Activated T-cell treated with anti-CD3 and anti-CD28 coated beads, Interleukin-2, amount 50 U/mL, for 24 hours (primary cell): ENCODE data around the gene DCAF12.

Source experiments
- DNase-seq: peaks from one replicate; pipeline ENCODE4 v3.0.0-alpha.2; 2020
- H3K27ac Mint-ChIP-seq: 2 replicates; pipeline ENCODE4 v1.8.0; 2020; ENCODE audit warnings: mild to moderate bottlenecking, mixed read lengths
- H3K27me3 Mint-ChIP-seq: 2 replicates; pipeline ENCODE4 v1.8.0; 2020; ENCODE audit warnings: mixed read lengths
- H3K36me3 Mint-ChIP-seq: 2 replicates; pipeline ENCODE4 v1.8.0; 2020; ENCODE audit warnings: low read depth, mixed read lengths
- H3K4me1 Mint-ChIP-seq: 2 replicates; pipeline ENCODE4 v1.8.0; 2020; ENCODE audit warnings: low read depth, mixed read lengths
- H3K4me3 Mint-ChIP-seq: 2 replicates; pipeline ENCODE4 v1.8.0; 2020; ENCODE audit warnings: mild to moderate bottlenecking, moderate library complexity, mixed read lengths
- H3K9me3 Mint-ChIP-seq: 2 replicates; pipeline ENCODE4 v1.8.0; 2020; ENCODE audit warnings: mixed read lengths

DCAF12 gene

GRCh38 chr9:34098307-34098706 lies 28.2 kb downstream of the DCAF12 start:
- DNase-seq: no peak
- Mint-ChIP-seq H3K4me3 (no peak overlapping the region), H3K27ac (no peak overlapping the region), H3K36me3 (peaks cover 79% of the 10 kb centered on the region), H3K9me3 (no peaks in the 10 kb centered on the region), H3K27me3 (no peaks in the 10 kb centered on the region), H3K4me1 (no peaks in the 10 kb centered on the region)

- H3K27me3 Mint-ChIP-seq: no peaks in the 10 kb centered on the region
- peak overlapping the region; percentile 75 for H3K27ac Mint-ChIP-seq
- H3K4me1 Mint-ChIP-seq: peaks cover 4% of the 10 kb centered on the region
- no peaks in the 10 kb centered on the region for H3K9me3 Mint-ChIP-seq
- H3K4me3 Mint-ChIP-seq: no peak overlapping the region
- DNase-seq: no peak
- H3K36me3 Mint-ChIP-seq: peaks cover 79% of the 10 kb centered on the region
Measured at GRCh38 chr9:34097865-34098264, 28.6 kb downstream of the DCAF12 start.

DNA sequence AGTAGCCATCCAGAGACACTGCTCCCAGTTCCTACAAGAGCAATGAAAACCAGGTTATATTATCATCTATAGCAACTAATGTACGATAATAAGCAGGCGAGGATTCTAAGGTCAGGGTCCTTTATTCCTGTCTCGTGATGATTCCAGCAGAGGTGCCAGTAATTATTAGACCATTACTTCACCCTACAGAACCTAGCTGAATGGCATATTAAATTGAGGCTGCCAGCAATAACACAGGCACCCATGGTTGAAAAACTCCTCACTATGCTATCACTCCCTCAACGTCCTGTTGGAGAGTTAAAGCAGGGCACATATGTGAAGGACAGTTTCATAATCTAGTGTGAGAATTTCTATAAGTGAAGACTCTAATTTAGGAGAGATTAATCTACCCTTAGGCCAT lies 29.7 kb downstream of the DCAF12 start:
- Mint-ChIP-seq H3K9me3 (no peaks in the 10 kb centered on the region), H3K36me3 (peaks cover 80% of the 10 kb centered on the region), H3K4me1 (peaks cover 15% of the 10 kb centered on the region)

DNA sequence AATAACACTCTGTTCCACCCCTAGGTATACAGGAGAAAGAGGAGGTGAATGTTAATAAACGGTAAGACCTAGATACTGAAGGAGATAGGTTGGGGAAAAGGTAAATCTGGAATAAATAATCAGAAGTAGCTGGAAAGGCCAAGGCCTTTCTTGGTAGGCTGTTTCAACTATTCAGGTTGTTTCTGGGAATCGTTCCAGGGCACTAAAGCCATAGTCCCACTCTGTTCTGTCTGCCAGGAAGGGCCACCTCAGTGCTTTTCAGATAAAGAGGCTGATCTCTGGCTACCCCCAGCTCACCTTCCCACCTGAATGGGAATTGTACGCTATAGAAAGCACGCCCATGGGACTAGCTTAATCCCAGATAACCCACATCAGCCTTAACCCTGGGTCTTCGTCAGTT lies 32.9 kb downstream of the DCAF12 start:
- H3K36me3 Mint-ChIP-seq: peaks cover 97% of the 10 kb centered on the region
- no peak for DNase-seq
- no peak overlapping the region for H3K4me3 Mint-ChIP-seq
- no peaks in the 10 kb centered on the region for H3K9me3 Mint-ChIP-seq
- H3K27me3 Mint-ChIP-seq: no peaks in the 10 kb centered on the region
- peak overlapping the region; percentile 33 for H3K27ac Mint-ChIP-seq
- peaks cover 18% of the 10 kb centered on the region for H3K4me1 Mint-ChIP-seq

More for the DNA sequence above, 29.7 kb downstream of the DCAF12 start:
- no peak for DNase-seq
- Mint-ChIP-seq H3K27ac (no peak overlapping the region), H3K4me3 (no peak overlapping the region), H3K27me3 (no peaks in the 10 kb centered on the region)

- no peaks in the 10 kb centered on the region for H3K9me3 Mint-ChIP-seq
- no peak for DNase-seq
- H3K4me1 Mint-ChIP-seq: peaks cover 37% of the 10 kb centered on the region
- peak overlapping the region; percentile 48 for H3K27ac Mint-ChIP-seq
- H3K27me3 Mint-ChIP-seq: no peaks in the 10 kb centered on the region
- no peak overlapping the region for H3K4me3 Mint-ChIP-seq
- peaks cover 85% of the 10 kb centered on the region for H3K36me3 Mint-ChIP-seq
Measured at GRCh38 chr9:34089311-34089710, 37.2 kb downstream of the DCAF12 start.

- Mint-ChIP-seq H3K4me1 (peaks cover 33% of the 10 kb centered on the region), H3K36me3 (peaks cover 67% of the 10 kb centered on the region), H3K27me3 (no peaks in the 10 kb centered on the region), H3K4me3 (no peak overlapping the region), H3K9me3 (no peaks in the 10 kb centered on the region), H3K27ac (peak overlapping the region; percentile 77)
- DNase-seq: no peak
Measured at GRCh38 chr9:34087370-34087769, 39.1 kb downstream of the DCAF12 start.

DNA sequence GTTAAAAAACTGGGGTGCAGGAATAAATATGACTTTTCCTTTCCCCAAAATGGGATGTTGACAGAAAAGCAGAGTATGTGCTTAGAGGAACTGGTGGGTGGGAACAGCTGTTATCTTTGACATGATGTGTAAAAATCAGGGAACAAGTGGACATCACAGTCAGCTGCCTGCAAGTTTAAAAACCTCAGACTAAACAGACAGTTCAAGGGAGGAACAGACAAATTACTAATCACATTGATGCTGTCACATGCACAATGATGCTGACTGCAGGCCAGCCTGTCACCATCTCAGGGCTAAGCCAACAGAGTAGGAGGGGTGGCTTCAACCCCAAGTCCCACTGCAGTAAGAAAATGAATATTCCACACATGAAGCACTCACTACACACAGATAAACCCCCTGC lies 39.6 kb downstream of the DCAF12 start:
- H3K9me3 Mint-ChIP-seq: no peaks in the 10 kb centered on the region
- peaks cover 28% of the 10 kb centered on the region for H3K4me1 Mint-ChIP-seq
- peaks cover 62% of the 10 kb centered on the region for H3K36me3 Mint-ChIP-seq
- no peak for DNase-seq
- H3K27me3 Mint-ChIP-seq: no peaks in the 10 kb centered on the region
- no peak overlapping the region for H3K4me3 Mint-ChIP-seq
- peak overlapping the region; percentile 77 for H3K27ac Mint-ChIP-seq

GRCh38 chr9:34085581-34086500 lies 40.7 kb downstream of the DCAF12 start:
- Mint-ChIP-seq H3K36me3 (peaks cover 52% of the 10 kb centered on the region), H3K9me3 (no peaks in the 10 kb centered on the region), H3K27ac (peak overlapping the region; percentile 73), H3K4me3 (no peak overlapping the region), H3K27me3 (no peaks in the 10 kb centered on the region), H3K4me1 (peaks cover 25% of the 10 kb centered on the region)
- no peak for DNase-seq

DNA sequence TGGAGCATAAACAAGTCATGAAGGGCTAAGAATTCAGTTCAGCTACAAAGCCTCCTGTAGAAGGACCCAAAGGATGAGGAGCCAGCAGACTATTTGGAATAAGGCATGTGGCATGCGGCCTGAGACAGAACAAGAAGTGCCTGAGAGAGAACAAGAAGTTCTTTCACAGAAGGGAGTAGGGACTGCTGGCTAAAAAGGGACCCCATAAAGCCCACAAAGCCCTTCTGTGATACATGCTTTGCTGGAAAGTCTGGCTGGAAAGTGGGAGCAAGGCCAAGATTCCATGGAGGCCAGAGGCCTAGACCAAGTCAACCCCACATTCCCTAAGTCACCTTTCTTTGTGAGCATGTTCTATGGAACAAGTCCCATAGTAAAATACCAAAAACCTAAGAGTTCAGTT lies 41.9 kb downstream of the DCAF12 start:
- peak overlapping the region; percentile 71 for H3K27ac Mint-ChIP-seq
- H3K4me3 Mint-ChIP-seq: no peak overlapping the region

GRCh38 chr9:34079181-34079580 lies 47.3 kb downstream of the DCAF12 start:
- no peak overlapping the region for H3K27ac Mint-ChIP-seq
- H3K4me1 Mint-ChIP-seq: peaks cover 4% of the 10 kb centered on the region
- H3K27me3 Mint-ChIP-seq: no peaks in the 10 kb centered on the region
- no peak overlapping the region for H3K4me3 Mint-ChIP-seq
- DNase-seq: no peak
- no peaks in the 10 kb centered on the region for H3K36me3 Mint-ChIP-seq
- no peaks in the 10 kb centered on the region for H3K9me3 Mint-ChIP-seq

More for the DNA sequence above, 41.9 kb downstream of the DCAF12 start:
- no peak for DNase-seq
- no peaks in the 10 kb centered on the region for H3K9me3 Mint-ChIP-seq
- peaks cover 40% of the 10 kb centered on the region for H3K36me3 Mint-ChIP-seq
- no peaks in the 10 kb centered on the region for H3K27me3 Mint-ChIP-seq
- H3K4me1 Mint-ChIP-seq: peaks cover 25% of the 10 kb centered on the region

DNA sequence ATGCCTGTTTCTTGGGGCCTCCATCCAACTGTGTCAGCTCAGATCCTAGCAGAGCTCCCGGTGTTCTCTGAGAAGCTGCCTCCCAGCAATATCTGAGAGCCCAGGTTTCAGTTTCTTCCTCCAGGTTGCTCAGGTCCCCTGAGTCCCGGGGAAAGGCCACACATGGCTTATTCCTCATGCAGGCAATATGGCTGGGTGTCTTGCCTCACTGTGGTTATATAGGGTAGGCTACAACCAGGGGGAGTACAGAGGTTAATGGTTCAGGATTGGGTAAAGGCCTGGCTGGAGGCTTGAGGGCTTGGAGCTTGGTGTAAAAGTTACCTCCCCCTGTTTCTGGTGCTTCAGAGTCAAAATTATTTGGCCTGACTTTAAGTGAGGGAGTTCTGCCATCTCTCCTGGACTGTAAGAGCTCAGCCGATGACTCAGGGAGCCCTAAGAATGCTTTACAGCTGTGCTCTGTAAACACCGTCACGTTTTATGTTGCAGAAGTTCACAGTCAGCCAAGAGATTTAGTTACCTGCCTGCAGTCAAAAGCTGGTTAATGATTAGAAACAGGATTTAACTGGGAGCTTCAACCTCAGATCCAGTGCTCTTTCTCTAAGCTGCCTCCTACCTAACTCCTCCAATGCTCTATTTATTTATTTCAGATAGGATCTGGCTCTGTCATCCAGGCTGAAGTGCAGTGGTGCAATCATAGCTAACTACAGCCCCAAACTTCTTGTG lies 53.5 kb downstream of the DCAF12 start:
- H3K4me1 Mint-ChIP-seq: no peaks in the 10 kb centered on the region
- H3K36me3 Mint-ChIP-seq: no peaks in the 10 kb centered on the region
- H3K27ac Mint-ChIP-seq: no peak overlapping the region
- H3K4me3 Mint-ChIP-seq: no peak overlapping the region
- H3K9me3 Mint-ChIP-seq: no peaks in the 10 kb centered on the region
- no peaks in the 10 kb centered on the region for H3K27me3 Mint-ChIP-seq
- DNase-seq: no peak

GRCh38 chr9:34072410-34072809 lies 54.1 kb downstream of the DCAF12 start:
- Mint-ChIP-seq H3K9me3 (no peaks in the 10 kb centered on the region), H3K27me3 (no peaks in the 10 kb centered on the region), H3K27ac (no peak overlapping the region), H3K36me3 (no peaks in the 10 kb centered on the region), H3K4me3 (no peak overlapping the region), H3K4me1 (no peaks in the 10 kb centered on the region)
- no peak for DNase-seq

GRCh38 chr9:34070606-34071324 lies 55.7 kb downstream of the DCAF12 start:
- Mint-ChIP-seq H3K27me3 (no peaks in the 10 kb centered on the region), H3K4me1 (no peaks in the 10 kb centered on the region), H3K9me3 (no peaks in the 10 kb centered on the region), H3K27ac (no peak overlapping the region), H3K36me3 (no peaks in the 10 kb centered on the region), H3K4me3 (no peak overlapping the region)
- DNase-seq: no peak

DNA sequence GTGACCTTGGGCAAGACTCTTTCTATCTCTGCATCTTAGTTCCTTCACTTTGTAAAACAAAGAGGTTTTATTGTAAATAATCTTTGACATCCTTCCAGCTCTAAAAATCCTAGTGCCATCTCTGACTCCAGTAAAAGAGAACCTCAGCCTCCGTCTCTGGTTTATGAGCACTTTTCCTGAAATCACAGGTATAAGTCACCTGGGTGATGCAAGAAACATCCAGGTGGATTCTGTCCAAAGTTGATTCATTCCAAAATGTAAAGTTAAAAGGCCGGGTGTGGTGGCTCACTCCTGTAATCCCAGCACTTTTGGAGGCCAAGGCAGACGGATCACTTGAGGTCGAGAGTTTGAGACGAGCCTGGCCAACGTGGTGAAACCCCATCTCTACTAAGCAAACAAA lies 56.7 kb downstream of the DCAF12 start:
- Mint-ChIP-seq H3K27ac (no peak overlapping the region), H3K36me3 (no peaks in the 10 kb centered on the region), H3K4me3 (no peak overlapping the region), H3K9me3 (no peaks in the 10 kb centered on the region), H3K27me3 (no peaks in the 10 kb centered on the region), H3K4me1 (no peaks in the 10 kb centered on the region)
- DNase-seq: no peak
